GM19438 (cell line): Measurements from ENCODE around the gene FRMD5.

Source experiments
- ATAC-seq: cut with Tn5 transposase; IDR thresholded peaks from one replicate; pipeline ENCODE4 v1.9.1; 2021; ENCODE audit warnings: low read depth; ENCODE audit not compliant: unreplicated experiment

Gene FRMD5

DNA sequence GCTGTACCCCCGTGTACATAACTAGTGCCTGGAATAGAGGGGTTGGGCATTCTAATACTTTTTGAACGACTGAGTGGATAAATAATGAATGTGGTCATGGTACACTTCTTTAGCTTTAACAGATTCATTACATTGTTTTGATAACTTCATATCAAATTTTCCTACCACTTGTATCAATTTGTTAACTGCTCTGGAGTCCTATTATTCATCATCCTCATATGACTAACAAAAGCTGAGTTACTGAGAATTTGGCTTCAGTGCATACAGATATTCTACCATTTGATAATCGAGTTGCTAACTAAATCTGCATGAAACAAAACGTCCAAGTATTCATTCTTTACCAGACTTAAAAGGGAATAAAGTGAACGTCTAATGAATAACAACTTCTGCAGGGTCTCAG, 31.7 kb downstream of the FRMD5 start:
- ATAC-seq, result no peak

DNA sequence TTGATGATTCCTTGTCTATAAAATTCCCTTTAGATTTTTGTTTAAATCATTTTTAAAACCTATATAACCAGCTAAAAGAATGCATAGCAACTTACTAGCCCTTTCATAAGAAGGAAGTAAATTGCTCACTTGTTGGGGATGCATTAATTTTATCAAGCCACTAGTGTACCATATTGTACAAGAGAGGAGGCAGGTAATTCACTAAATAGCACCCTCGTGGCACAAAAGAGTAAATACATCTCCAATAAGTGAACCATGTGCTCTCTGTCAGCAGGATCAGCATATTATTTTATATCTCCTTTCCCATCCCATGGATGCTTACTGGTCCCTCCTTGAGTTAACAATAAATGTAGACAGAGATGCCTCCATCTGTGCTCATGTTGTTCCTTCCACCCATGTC, 34.3 kb downstream of the FRMD5 start:
- no peak for ATAC-seq

DNA sequence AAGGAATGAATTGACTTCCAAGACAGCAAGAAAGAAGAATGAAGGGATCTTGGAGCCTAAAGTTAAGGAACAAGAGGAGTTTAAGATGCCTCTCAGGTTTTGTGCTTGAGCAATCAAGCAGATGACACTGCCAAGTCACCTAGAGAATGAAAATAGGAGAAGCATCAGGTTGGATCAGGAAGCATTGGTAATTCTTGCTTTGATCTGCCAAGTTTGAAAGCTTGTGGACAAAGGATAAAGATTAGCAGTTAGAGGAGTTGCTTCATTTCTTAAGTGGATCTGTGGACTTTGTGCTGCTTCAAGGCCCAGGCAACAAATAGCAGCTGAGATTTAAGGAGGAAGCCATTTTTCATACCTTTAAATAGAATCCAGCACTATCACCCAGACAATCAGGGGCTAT, 35.6 kb downstream of the FRMD5 start:
- ATAC-seq, result no peak

DNA sequence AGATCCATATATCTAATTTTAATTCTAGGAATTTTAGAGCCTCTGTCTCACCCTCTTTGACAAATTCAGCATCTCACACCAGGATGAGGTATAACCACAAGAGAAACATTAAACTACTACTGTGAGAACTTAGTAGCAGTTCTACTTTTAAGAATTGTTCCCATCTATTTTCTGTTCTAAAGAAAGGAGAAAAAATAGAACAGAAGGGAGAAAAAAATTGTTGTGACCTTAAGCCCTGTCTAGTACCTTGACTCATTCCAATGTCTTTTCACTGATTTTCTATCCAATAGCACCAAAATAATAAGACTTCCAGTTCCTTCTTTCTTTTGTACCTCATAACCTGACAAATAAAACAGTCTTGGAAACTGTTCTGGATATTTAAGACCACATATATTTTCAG, 37.0 kb downstream of the FRMD5 start:
- ATAC-seq, result no peak

DNA sequence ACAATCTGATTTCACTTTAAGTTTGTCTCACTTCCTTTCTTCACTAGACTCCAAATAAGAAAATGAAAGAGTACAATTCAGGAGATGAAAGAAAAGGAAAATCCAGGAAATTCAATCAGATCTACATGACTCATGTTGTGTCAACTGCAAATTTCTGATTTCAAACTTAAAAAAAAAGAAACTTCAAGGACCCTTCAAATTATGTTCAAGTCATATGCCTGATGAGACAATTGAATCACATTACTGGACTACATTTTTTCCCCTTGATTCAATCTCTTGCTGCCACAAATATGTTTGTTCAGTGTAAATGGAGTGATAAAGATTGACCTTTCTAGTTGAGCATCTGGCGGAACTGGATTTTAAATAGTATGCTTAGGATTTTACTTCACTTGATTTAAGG, 37.4 kb downstream of the FRMD5 start:
- no peak for ATAC-seq

- no peak for ATAC-seq
These were observed 41.7 kb downstream of the FRMD5 start for GRCh38 chr15:44153352-44153751.

- ATAC-seq, result no peak
These were observed 45.8 kb downstream of the FRMD5 start for GRCh38 chr15:44149224-44149623.

GRCh38 chr15:44148580-44148979, 46.5 kb downstream of the FRMD5 start:
- no peak for ATAC-seq

- ATAC-seq, result no peak
These were observed 47.4 kb downstream of the FRMD5 start for GRCh38 chr15:44147636-44148035.

- ATAC-seq, result no peak
These were observed 49.6 kb downstream of the FRMD5 start for GRCh38 chr15:44145495-44145894.

GRCh38 chr15:44144992-44145391, 50.1 kb downstream of the FRMD5 start:
- no peak for ATAC-seq

- no peak for ATAC-seq
These were observed 50.9 kb downstream of the FRMD5 start for GRCh38 chr15:44144184-44144583.

DNA sequence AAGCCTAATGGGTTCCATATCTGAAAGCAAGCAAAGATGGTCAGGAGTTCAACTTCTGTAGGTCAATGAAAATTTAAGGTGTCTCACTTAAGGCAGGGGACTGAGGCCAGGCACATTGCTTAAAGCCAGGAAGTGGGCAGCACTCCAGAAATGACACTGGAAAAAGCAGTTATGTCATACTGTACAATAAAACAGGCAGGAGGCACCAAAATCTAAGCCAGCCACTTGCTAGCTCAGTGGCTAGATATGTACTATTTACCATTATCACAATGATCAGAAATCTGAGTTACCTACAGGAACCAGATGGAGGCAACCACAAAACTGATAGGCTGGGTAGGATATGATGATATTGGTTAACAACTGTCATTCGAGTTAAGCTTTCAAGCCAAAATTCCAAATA, 57.3 kb downstream of the FRMD5 start:
- no peak for ATAC-seq

DNA sequence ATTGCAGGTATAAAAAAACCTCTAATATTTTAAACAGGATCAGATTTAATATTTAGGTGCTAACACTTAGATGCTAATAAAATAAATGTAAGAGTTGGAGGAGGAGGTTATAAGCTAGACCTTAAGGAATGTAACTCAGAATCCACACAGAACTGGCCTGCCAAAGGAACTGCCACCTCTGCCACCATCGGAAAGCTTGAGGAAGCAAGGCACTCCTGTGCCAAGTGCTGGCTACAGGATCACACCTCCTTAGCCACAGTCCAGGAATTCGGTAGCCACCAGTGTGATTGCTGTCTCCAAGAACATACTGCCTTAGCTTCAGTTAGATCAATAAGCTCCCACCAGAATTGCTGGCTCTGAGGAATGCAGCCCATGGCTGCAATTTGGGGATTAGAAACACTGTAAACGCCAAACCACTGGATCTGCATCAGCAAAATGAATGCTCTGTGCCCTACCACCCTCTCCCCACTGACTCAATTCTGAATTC, 58.0 kb downstream of the FRMD5 start:
- ATAC-seq, result no peak

DNA sequence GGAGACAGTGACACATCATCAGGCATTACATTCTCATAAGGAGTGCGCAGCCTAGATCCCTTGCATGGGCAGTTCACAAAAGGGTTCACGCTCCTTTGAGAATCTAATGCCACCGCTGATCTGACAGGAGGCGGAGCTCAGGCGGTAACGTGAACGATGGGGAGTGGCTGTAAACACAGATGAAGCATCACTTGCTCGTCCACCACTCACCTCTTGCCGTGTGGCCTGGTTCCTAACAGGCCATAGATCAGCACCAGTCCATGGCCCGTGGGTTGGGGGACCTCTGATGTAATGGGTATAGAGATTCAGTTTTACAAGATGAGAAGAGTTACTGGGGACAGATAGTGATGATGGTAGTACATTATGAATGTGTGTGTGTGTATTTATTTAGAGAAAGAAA, 63.0 kb downstream of the FRMD5 start:
- ATAC-seq, result no peak

GRCh38 chr15:44130778-44131177, 64.3 kb downstream of the FRMD5 start:
- no peak for ATAC-seq

DNA sequence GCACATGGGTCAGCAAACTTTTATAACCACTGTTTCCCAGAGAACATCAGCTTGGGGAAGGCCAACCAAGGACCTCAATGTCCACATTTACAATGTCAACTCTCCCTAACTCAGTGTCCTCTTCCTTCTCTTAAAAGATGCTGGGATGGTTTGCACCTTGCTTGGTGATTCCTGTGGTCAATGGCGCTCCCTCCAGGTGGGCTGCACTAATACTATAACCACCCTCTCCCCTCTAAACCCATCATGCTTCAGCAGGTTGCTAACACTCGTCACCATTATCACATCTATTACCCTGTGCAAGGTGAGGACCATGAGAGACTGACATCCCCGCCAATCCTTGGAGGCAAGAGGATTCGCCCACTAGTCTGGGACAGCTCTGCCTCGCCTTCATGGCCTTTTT, 65.2 kb downstream of the FRMD5 start:
- ATAC-seq, result no peak

GRCh38 chr15:44128443-44128842, 66.6 kb downstream of the FRMD5 start:
- ATAC-seq, result no peak

DNA sequence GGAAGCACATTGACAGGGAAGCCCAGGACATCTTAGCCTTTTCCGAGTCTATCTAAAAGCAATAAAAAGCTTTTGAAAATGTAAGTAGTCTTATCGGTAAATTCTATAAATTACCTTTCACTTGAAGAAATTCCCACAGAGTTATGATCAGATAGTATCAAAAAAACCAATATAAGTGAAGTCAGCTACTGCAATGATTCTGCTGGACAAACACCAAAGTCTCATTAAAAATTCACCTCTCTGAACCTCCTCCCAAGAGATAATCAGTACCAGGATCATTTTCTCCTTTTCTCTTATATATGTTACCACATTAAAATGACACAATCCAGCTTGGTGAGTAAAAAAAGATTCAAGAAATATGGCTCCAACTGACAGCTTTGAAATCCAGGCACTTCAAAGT, 69.2 kb downstream of the FRMD5 start:
- no peak for ATAC-seq

DNA sequence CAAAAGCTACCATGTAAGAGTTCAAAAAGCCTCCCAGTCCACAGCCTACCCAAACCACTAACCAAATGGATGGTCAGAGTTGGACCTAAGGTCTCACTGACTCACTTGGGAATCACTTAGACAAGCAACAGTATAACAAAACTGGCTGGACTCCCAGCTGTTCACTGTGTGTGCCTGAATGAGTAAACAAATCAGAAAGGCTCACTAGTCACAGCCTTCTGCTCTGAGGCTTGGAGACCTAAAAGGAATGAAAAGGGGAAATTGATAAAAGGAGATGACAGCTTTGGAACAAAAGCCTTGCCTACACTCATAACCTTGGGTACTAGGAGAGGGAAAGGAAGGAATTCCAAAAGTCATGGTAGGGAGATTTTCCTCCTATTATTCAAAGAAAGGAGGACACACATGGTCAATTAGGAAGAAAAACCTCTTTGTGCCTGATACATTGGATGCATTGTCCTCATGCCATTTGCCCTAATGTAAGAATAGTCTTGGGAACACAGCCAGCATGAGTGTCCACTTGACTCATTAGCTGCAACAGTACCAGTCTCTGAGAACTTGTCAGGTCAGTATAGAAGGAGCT, 92.3 kb downstream of the FRMD5 start:
- ATAC-seq, result no peak

DNA sequence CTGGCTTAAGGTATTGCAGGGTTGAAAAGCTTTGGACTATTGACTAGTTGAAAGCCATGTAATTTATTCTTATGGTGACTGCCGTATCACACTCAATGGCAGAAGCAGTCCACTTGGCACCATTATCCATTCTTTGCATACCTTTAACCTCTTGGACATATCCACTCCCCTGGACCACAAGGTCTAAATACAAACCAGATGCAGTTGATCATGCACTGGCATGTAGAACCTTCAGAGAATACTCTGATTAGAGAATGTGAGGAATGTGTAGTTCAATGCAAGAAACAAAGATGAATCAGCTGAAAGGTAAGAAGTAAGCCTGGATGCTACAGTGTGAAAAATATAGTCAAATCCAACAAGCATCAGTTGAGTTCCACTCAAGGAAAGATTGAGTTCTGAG, 93.1 kb downstream of the FRMD5 start:
- no peak for ATAC-seq

DNA sequence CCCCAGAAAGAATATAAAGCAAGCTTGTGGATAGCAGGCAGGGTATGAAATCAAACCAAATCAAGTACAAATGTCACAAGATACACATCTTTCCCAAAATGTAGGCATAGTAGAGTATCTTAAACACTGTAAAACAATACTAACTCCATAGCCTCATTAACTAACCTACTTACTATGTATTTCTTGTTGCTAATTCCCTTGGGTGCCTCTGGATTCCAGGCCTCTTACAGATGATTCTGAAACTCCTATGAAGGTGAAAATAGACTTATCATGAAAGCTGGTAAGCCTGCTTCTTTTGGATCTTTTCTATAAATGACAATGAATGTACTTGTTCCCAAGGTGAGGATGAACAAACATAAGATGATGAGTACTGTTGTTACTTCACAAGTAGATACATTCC, 93.8 kb downstream of the FRMD5 start:
- ATAC-seq, result no peak

DNA sequence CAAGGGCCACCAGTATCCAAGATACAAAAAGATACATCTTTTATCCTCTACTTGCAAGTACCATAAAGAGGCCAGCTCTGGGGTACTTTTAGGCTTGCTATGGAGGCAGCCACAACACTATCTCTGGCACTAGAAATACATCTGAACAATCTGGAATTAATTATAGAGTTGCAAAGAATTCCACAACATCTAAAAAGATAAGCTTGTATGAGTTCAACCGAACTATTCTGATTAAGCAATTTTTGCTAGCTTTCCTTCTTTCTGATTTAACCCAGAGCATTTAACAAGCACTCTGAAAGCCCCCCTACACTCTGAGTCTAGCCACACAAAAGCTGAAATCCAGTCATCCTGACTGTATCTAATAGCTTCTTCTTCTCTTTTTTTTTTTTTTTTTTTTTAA, 95.4 kb downstream of the FRMD5 start:
- no peak for ATAC-seq
